Brain microvascular endothelial cell (primary cell): ENCODE data around the gene GATA2.

Source experiments
- DNase-seq: peaks from one replicate; pipeline ENCODE4 v3.0.0-alpha.2; 2020
- H3K27ac ChIP-seq: fragments of 250-450 bp; sonication (Bioruptor Pico); 2 replicates; pipeline ENCODE4 v1.5.1; 2020; ENCODE audit warnings: mild to moderate bottlenecking, moderate library complexity
- H3K27me3 ChIP-seq: fragments of 250-450 bp; sonication (Bioruptor Pico); replicated peaks from 2 replicates; pipeline ENCODE4 v1.5.1; 2020; ENCODE audit warnings: mild to moderate bottlenecking
- H3K36me3 ChIP-seq: fragments of 250-450 bp; sonication (Bioruptor Pico); replicated peaks from 2 replicates; pipeline ENCODE4 v1.5.1; 2020; ENCODE audit warnings: mild to moderate bottlenecking
- H3K4me3 ChIP-seq: 2 replicates; pipeline ENCODE4 v1.5.1; 2011; ENCODE audit warnings: low read depth, mild to moderate bottlenecking, control low read depth, low read length, moderate library complexity
- in situ Hi-C: cut with HindIII; loops from 2 replicates; pipeline ENCODE4 v1.10.0; 2017; ENCODE audit warnings: low sequenced_read_pairs, low pct_ligation_motif_present
- TF ChIP-seq, protein P1 (sequence below): IDR thresholded peaks from 2 replicates; pipeline ENCODE4 v1.5.1; 2011; ENCODE audit warnings: low read depth, mild to moderate bottlenecking, moderate library complexity, low read length, control low read depth, inconsistent platforms; ENCODE audit errors: missing control alignments

Gene GATA2

DNA sequence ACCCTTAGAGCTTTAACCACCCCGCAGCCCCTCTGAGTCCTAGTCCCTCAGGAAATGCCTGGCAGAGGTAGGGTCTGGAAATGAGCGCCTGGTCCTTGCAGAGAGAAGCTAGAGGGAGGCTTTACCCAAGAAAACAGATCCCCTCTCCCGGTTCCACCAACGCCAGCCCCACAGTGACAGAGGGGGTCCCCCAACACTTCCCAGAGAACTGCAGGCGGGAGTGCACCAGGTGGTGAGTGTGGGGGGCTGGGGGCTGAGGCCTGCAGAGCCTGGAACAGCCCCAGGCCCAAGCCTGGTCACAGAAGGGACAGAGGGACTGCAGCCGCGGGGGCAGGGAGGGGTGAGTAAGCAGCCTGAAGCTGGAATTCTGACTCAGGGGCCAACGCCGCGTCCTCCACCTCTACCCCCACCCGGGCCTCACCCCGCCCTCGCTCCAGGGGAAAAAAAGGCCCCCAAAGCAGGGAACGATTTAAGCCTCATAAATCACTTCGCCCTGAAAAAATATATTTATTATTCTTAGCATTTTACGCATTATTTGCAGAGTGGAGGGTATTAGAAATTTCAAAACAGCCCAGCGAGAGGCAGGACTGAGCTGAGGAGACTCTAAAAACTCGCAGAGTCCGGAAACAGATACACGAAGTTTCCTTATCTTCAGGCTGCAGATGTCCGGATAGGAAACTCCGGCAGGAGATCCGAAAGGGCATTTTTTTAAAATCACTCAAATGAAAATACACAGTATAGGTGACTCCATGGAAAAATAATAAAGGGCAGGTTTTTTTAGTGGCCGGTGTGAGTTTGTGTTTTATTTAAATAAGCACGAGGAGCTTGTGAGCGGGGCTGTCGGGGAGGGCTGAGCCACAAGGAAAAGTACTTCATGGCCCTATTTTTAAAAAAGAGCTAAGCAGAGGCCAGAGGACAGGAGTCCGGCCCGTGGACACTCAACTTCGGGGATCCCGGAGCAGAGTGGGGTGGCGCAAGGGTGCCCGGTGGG is 10.0 kb downstream of the GATA2 start:
- H3K27me3 ChIP-seq = peaks cover 73% of the 10 kb centered on the region
- H3K27ac ChIP-seq = no peak overlapping the region
- in situ Hi-C loops = no loop called here
- no peaks in the 10 kb centered on the region for H3K36me3 ChIP-seq
- TF ChIP-seq, protein P1, sequence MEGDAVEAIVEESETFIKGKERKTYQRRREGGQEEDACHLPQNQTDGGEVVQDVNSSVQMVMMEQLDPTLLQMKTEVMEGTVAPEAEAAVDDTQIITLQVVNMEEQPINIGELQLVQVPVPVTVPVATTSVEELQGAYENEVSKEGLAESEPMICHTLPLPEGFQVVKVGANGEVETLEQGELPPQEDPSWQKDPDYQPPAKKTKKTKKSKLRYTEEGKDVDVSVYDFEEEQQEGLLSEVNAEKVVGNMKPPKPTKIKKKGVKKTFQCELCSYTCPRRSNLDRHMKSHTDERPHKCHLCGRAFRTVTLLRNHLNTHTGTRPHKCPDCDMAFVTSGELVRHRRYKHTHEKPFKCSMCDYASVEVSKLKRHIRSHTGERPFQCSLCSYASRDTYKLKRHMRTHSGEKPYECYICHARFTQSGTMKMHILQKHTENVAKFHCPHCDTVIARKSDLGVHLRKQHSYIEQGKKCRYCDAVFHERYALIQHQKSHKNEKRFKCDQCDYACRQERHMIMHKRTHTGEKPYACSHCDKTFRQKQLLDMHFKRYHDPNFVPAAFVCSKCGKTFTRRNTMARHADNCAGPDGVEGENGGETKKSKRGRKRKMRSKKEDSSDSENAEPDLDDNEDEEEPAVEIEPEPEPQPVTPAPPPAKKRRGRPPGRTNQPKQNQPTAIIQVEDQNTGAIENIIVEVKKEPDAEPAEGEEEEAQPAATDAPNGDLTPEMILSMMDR = peak; percentile 17
- peak; percentile 44 for DNase-seq
- no peak overlapping the region for H3K4me3 ChIP-seq

DNA sequence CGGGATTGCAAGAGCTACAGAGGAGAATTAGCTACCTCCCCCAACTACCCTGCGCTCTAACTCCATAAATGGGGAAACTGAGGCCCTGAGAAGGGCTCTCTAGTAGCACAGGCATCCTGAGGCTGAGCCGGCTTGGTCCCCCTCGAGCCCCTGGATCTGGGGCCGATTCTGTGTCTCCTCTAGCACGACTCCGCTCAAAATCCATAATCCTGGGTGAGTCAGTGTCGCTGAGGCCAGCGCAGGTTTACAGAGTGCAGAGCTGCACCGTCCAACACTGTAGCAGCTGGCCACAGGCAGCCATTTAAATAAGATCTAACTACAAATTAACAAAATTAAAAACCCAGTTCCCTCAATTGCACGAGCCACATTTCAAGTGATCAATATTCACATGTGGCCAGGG is 10.8 kb downstream of the GATA2 start:
- no peak for DNase-seq
- Histone ChIP-seq H3K4me3 (no peak overlapping the region), H3K36me3 (no peaks in the 10 kb centered on the region), H3K27ac (no peak overlapping the region), H3K27me3 (peaks cover 66% of the 10 kb centered on the region)
- in situ Hi-C loops = no loop called here
- TF ChIP-seq, protein P1 = no peak

DNA sequence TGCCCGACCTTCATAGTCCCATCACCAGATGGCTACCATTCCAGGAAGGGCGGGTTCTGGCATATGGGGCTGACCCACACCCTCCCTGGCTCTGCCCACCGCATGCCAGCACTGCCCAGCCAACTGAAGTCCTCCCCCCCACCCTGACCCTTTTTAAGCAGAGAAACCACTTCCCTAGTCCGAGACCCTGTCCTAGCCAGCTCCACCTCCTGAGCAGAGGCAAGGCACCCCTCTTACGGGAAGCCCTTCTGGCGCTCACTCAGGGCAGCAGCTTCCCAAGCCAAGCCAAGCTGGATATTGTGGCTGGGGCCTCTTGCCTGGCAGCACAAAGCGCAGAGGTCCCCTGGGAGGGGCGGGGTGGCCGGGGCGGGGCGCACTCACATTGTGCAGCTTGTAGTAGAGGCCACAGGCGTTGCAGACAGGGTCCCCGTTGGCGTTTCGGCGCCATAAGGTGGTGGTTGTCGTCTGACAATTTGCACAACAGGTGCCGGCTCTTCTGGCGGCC is 11.5 kb downstream of the GATA2 start:
- H3K27ac ChIP-seq = no peak overlapping the region
- TF ChIP-seq, protein P1 = no peak
- H3K27me3 ChIP-seq = peaks cover 60% of the 10 kb centered on the region
- no peak overlapping the region for H3K4me3 ChIP-seq
- in situ Hi-C loops = no loop called here
- no peaks in the 10 kb centered on the region for H3K36me3 ChIP-seq
- DNase-seq = no peak

DNA sequence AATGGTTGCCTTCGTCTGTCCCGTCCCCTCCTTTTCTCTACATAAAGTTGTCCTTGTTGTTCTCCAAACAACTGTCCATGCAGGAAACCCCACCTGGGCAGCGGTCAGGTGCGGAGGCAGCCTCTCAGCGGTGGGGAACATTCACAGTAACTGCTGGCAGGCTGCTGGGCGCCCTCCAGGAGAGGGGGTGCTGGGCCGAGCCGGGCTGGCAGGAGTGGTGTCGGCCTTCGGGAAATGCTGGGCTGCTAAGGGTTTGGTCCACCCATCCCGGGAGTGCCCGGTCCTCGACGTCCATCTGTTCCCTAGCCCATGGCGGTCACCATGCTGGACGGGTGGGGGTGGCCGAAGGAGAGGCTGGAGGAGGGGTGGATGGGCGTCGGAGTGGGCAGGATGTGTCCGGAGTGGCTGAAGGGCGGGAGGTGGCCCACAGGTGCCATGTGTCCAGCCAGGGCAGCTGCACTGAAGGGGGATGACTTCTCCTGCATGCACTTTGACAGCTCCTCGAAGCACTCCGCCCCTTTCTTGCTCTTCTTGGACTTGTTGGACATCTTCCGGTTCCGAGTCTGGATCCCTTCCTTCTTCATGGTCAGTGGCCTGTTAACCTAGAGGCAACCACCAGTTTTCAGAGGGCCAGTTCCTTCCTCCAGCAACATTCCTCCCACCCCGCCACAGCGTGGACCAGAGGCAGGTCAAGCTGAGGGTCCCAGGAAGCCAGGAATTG is 12.1 kb downstream of the GATA2 start:
- TF ChIP-seq, protein P1 = no peak
- H3K27me3 ChIP-seq = peaks cover 56% of the 10 kb centered on the region

DNA sequence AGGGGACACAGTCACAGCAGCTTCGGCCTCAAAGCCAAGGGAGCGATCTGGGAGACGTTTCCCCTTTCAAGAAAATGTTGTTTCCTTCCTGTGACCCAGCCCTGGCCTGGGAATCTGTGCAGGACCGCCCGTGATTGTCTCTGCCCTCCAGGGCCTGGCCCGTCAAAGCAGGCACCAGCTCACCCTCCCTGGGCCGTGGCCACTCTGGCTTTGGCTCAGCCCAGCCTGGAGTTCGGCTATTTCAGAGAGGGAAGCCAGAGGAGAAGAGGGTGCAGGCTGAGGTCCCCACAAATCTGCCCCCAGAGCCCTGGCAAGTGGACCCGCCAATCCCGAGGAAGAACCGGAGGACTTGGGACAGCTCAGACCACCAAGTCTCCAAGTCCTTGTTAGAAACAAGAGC is 12.7 kb downstream of the GATA2 start:
- no peak overlapping the region for H3K4me3 ChIP-seq
- in situ Hi-C loops = no loop called here
- no peak overlapping the region for H3K27ac ChIP-seq
- no peak for DNase-seq
- no peaks in the 10 kb centered on the region for H3K36me3 ChIP-seq
- H3K27me3 ChIP-seq = peaks cover 52% of the 10 kb centered on the region
- TF ChIP-seq, protein P1 = no peak

More for the DNA sequence above, 12.1 kb downstream of the GATA2 start:
- Histone ChIP-seq H3K27ac (no peak overlapping the region), H3K4me3 (no peak overlapping the region), H3K36me3 (no peaks in the 10 kb centered on the region)
- in situ Hi-C loops = no loop called here
- no peak for DNase-seq
